ENCODE results near the gene CTNNA2.

CTNNA2 gene

DNA sequence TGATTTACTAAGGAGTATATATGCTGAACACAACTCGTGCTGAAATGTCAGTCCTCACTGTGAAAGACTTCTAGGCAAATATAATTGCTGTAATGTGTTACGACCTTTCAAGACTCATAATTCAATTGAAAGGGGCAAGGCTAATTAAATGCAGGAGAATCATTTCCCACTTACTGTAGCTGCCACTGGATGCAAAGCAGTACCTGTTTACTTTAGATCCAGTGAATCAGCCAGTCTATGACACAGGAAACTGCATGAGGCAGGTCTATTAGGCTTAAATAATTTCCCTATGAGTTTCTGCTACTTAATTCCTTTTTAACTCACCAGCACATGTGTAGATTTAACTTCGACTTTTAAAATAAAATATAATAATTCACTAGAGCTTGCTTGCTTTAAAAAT is 125.6 kb downstream of the CTNNA2 start:
- no peak for TF ChIP-seq TEAD4 (IDR thresholded peaks at IDR 0.05)
- TF ChIP-seq TAF1 (IDR thresholded peaks at IDR 0.05; ENCODE audit: low read depth), result no peak
- no peak for TF ChIP-seq NFIC (IDR thresholded peaks at IDR 0.05)
- no peak for TF ChIP-seq ZBTB7A (IDR thresholded peaks at IDR 0.05; ENCODE audit: low read depth)
- no peak for TF ChIP-seq RAD21 (IDR thresholded peaks at IDR 0.05; ENCODE audit: low read depth)
- TF ChIP-seq, protein P1, sequence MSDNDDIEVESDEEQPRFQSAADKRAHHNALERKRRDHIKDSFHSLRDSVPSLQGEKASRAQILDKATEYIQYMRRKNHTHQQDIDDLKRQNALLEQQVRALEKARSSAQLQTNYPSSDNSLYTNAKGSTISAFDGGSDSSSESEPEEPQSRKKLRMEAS (IDR thresholded peaks at IDR 0.05), result no peak
- no peak for TF ChIP-seq FOXM1 (IDR thresholded peaks at IDR 0.05; ENCODE audit: borderline replicate concordance, low read depth)
- no peak for TF ChIP-seq CEBPB (IDR thresholded peaks at IDR 0.05)
- TF ChIP-seq, protein P2, sequence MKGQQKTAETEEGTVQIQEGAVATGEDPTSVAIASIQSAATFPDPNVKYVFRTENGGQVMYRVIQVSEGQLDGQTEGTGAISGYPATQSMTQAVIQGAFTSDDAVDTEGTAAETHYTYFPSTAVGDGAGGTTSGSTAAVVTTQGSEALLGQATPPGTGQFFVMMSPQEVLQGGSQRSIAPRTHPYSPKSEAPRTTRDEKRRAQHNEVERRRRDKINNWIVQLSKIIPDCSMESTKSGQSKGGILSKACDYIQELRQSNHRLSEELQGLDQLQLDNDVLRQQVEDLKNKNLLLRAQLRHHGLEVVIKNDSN (IDR thresholded peaks at IDR 0.05), result no peak
- no peak for TF ChIP-seq EGR1 (IDR thresholded peaks at IDR 0.05)
- no peak for TF ChIP-seq CREB1 (IDR thresholded peaks at IDR 0.05; ENCODE audit: low read depth)
- TF ChIP-seq EP300 (IDR thresholded peaks at IDR 0.05; ENCODE audit: borderline replicate concordance), result no peak
- TF ChIP-seq TCF12 (IDR thresholded peaks at IDR 0.05; ENCODE audit: low read depth), result no peak
- TF ChIP-seq, protein P3, sequence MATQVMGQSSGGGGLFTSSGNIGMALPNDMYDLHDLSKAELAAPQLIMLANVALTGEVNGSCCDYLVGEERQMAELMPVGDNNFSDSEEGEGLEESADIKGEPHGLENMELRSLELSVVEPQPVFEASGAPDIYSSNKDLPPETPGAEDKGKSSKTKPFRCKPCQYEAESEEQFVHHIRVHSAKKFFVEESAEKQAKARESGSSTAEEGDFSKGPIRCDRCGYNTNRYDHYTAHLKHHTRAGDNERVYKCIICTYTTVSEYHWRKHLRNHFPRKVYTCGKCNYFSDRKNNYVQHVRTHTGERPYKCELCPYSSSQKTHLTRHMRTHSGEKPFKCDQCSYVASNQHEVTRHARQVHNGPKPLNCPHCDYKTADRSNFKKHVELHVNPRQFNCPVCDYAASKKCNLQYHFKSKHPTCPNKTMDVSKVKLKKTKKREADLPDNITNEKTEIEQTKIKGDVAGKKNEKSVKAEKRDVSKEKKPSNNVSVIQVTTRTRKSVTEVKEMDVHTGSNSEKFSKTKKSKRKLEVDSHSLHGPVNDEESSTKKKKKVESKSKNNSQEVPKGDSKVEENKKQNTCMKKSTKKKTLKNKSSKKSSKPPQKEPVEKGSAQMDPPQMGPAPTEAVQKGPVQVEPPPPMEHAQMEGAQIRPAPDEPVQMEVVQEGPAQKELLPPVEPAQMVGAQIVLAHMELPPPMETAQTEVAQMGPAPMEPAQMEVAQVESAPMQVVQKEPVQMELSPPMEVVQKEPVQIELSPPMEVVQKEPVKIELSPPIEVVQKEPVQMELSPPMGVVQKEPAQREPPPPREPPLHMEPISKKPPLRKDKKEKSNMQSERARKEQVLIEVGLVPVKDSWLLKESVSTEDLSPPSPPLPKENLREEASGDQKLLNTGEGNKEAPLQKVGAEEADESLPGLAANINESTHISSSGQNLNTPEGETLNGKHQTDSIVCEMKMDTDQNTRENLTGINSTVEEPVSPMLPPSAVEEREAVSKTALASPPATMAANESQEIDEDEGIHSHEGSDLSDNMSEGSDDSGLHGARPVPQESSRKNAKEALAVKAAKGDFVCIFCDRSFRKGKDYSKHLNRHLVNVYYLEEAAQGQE (IDR thresholded peaks at IDR 0.05; ENCODE audit: low read depth), result no peak
- TF ChIP-seq YY1 (IDR thresholded peaks at IDR 0.05; ENCODE audit: low read depth), result no peak

DNA sequence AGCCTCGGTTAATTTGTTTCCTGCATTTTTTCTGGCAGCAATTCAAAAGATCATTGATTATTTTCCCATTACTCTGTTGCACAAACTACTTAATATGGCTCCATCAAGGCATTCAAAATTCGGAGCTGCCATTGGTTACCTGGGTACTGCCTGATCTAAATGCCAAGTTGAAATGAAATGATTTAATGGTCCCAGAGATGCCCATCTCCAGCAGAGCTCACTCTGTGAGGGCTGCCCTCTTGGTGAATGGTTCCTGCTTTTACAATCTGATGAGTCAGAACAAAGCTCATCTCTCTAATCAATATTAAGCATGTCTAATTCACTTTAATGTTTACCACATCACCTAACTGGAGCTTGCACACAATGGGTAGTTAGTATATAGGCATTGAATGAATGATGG is 126.1 kb downstream of the CTNNA2 start:
- no peak for TF ChIP-seq EP300 (IDR thresholded peaks at IDR 0.05; ENCODE audit: borderline replicate concordance)
- no peak for TF ChIP-seq EGR1 (IDR thresholded peaks at IDR 0.05)
- no peak for TF ChIP-seq ZBTB7A (IDR thresholded peaks at IDR 0.05; ENCODE audit: low read depth)
- no peak for TF ChIP-seq TEAD4 (IDR thresholded peaks at IDR 0.05)
- TF ChIP-seq, protein P3 (IDR thresholded peaks at IDR 0.05; ENCODE audit: low read depth), result no peak
- TF ChIP-seq CREB1 (IDR thresholded peaks at IDR 0.05; ENCODE audit: low read depth), result no peak
- no peak for TF ChIP-seq TAF1 (IDR thresholded peaks at IDR 0.05; ENCODE audit: low read depth)
- no peak for TF ChIP-seq TCF12 (IDR thresholded peaks at IDR 0.05; ENCODE audit: low read depth)
- TF ChIP-seq, protein P1 (IDR thresholded peaks at IDR 0.05), result no peak
- no peak for TF ChIP-seq CEBPB (IDR thresholded peaks at IDR 0.05)
- TF ChIP-seq YY1 (IDR thresholded peaks at IDR 0.05; ENCODE audit: low read depth), result no peak
- TF ChIP-seq FOXM1 (IDR thresholded peaks at IDR 0.05; ENCODE audit: borderline replicate concordance, low read depth), result no peak
- TF ChIP-seq RAD21 (IDR thresholded peaks at IDR 0.05; ENCODE audit: low read depth), result no peak
- TF ChIP-seq, protein P2 (IDR thresholded peaks at IDR 0.05), result no peak
- TF ChIP-seq NFIC (IDR thresholded peaks at IDR 0.05), result no peak

DNA sequence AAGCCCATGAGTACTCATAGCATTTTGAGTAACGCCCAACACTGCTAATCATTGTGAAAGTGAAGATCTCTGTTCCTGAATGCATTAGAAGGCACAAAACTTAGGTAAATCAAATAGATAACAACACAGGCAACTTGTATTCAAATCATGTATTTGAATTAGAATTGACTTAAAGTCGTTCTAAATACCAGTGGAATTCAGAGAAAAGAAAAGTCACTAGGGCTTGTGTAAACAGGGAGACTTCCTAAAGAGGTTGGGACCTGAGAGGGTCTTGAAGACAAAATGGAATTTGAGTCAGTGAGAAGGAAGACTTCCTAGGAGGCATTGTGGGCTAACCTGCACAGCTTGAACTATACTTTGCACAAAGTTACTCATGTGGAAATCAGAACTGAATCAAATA is 127.2 kb downstream of the CTNNA2 start:
- TF ChIP-seq, protein P2 (IDR thresholded peaks at IDR 0.05), result no peak
- TF ChIP-seq ZBTB7A (IDR thresholded peaks at IDR 0.05; ENCODE audit: low read depth) (no peak), EP300 (IDR thresholded peaks at IDR 0.05; ENCODE audit: borderline replicate concordance) (no peak), NFIC (IDR thresholded peaks at IDR 0.05) (no peak), FOXM1 (IDR thresholded peaks at IDR 0.05; ENCODE audit: borderline replicate concordance, low read depth) (no peak), RAD21 (IDR thresholded peaks at IDR 0.05; ENCODE audit: low read depth) (no peak), CREB1 (IDR thresholded peaks at IDR 0.05; ENCODE audit: low read depth) (no peak), CEBPB (IDR thresholded peaks at IDR 0.05) (no peak), TAF1 (IDR thresholded peaks at IDR 0.05; ENCODE audit: low read depth) (no peak), YY1 (IDR thresholded peaks at IDR 0.05; ENCODE audit: low read depth) (no peak), TCF12 (IDR thresholded peaks at IDR 0.05; ENCODE audit: low read depth) (no peak)
- TF ChIP-seq, protein P3 (IDR thresholded peaks at IDR 0.05; ENCODE audit: low read depth), result no peak

DNA sequence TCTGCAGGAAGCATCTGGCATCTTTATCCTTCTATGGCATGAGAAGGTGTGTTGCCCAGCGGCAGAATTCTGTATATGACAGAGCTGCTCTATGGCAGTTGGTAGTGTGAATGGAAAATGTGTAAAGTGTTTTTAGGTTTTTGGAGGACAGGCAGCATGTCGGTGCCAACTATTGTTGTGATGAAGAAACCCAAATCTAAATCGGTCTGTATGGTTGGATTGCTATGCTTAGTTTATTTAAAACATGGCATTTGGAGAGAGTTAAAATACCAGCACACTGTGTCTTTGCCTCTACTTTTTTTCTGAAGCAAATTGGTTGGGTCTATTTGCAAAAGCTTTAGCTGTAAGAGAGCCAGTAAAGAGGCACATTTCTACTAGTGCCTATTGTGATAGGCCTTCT is 136.7 kb downstream of the CTNNA2 start:
- no peak for TF ChIP-seq TCF12 (IDR thresholded peaks at IDR 0.05; ENCODE audit: low read depth)
